Stimulated activated effector memory CD8-positive, alpha-beta T cell treated with anti-CD3 and anti-CD28 coated beads, Interleukin-12 subunit alpha, Interleukin-12 subunit beta, amount 100 ng/mL, for 72 hours (primary cell): ENCODE data around the gene RNASEH2B.

Source experiments
- ATAC-seq: fragments of 150-1000 bp; cut with Tn5 transposase; 2 replicates; pipeline ENCODE4 v1.10.0; 2021
- DNase-seq, 2 donors: peaks; one replicate each; pipeline ENCODE4 v3.0.0; 2021 to 2022; ENCODE audit warnings: low spot score in 2 of 2
- H3K27ac Mint-ChIP-seq: one replicate; pipeline ENCODE4 v1.8.0; 2022; ENCODE audit warnings: mild to moderate bottlenecking, mixed read lengths
- H3K36me3 Mint-ChIP-seq: one replicate; pipeline ENCODE4 v1.8.0; 2022; ENCODE audit warnings: mild to moderate bottlenecking, mixed read lengths
- H3K4me1 Mint-ChIP-seq: one replicate; pipeline ENCODE4 v1.8.0; 2022; ENCODE audit warnings: mixed read lengths
- H3K4me3 Mint-ChIP-seq: one replicate; pipeline ENCODE4 v1.8.0; 2022; ENCODE audit warnings: mild to moderate bottlenecking, mixed read lengths
- H3K9me3 Mint-ChIP-seq: one replicate; pipeline ENCODE4 v1.8.0; 2022; ENCODE audit warnings: mixed read lengths

Gene RNASEH2B

DNA sequence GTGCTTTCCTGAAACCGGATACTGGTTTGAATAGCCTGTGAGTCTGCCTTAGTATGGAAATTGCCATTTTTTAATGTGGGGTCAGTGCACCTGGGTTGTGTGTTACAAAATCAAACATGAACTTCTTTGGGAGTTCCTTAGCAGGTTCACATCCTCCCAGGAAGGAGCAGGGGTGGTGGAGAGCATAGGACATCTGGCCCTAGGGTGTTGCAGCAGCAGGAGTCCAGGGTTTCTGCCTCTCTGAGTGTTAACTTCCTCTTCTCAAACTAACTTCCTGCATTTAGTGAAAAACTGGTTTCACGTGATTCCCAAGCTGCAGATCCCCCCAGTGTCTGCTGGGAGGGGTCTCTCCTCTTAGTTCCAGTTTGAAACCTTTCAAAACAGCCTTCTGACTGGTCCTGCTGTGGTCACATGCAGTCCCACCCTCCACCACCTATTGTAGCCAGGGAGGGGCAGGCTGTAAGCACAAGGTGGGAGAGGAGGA, 7.2 kb downstream of the RNASEH2B start:
- peak overlapping the region; percentile 40 for H3K4me3 Mint-ChIP-seq
- H3K4me1 Mint-ChIP-seq = peaks cover 59% of the 10 kb centered on the region
- peak overlapping the region; percentile 78 for H3K27ac Mint-ChIP-seq
- ATAC-seq (no peak), DNase-seq (no peak)
- no peaks in the 10 kb centered on the region for H3K9me3 Mint-ChIP-seq
- peaks cover 5% of the 10 kb centered on the region for H3K36me3 Mint-ChIP-seq

DNA sequence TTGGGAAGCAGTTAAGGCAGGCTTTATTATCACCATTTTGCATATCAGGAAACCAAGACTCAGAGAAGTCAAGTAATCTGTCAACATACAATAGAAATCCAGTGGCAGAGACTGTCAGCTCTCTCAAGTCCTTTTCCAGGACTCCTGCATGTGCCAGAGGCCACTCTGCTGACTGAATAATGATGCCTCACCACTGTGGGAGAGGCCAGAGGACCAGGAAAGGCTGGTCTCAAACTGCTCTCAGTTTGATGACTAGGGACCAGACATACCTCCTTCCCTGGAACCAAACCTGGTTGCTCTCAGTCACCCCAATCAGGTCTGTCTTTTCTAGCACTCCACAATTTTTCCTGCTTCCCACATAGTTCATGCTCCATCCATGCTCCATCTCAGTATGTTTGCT, 8.0 kb downstream of the RNASEH2B start:
- Mint-ChIP-seq H3K9me3 (peaks cover 6% of the 10 kb centered on the region), H3K27ac (peak overlapping the region; percentile 78), H3K4me3 (no peak overlapping the region), H3K4me1 (peaks cover 59% of the 10 kb centered on the region), H3K36me3 (no peaks in the 10 kb centered on the region)
- ATAC-seq (no peak), DNase-seq (no peak)

DNA sequence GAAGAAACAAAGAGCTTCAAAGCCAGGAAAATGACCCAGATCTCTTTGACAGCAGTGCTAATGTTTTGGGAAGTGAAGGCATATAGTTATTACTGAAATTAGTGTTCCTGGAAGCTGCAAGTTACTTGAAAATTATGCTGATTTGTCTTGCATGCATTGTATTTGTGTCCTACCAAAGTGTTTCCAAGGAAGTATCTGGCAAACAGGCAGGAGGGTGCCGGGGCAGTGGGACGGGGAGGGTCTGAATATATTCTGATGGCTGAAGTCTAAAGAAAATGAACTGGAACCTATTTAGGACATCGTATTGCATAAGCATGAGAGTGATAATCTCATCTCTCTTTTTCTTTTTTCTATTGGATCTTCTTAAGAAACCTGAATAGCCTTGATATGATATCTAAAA, 9.0 kb downstream of the RNASEH2B start:
- ATAC-seq (no peak), DNase-seq (no peak)
- H3K4me1 Mint-ChIP-seq = peaks cover 60% of the 10 kb centered on the region
- H3K9me3 Mint-ChIP-seq = peaks cover 16% of the 10 kb centered on the region
- H3K4me3 Mint-ChIP-seq = no peak overlapping the region
- no peak overlapping the region for H3K27ac Mint-ChIP-seq
- H3K36me3 Mint-ChIP-seq = no peaks in the 10 kb centered on the region

DNA sequence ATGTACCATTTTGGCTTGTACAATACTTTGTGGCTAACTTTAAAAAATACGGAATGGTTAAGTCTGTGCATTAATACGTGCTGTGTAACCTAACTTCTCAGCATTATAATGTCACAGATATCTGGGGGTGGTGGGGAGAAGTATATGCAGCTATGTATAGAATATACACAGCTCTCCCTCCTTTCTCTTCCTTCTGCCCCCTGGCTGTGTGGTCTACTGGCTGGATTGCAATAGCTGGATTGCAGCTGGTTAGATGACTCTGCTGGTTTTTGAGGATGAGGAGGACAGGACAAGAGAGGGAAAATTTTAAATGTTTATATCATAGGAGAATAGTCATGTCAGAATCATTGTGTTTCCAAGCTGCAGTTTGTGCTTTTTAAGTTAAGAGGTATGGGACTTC, 9.7 kb downstream of the RNASEH2B start:
- no peak for DNase-seq
- Mint-ChIP-seq H3K27ac (no peak overlapping the region), H3K4me1 (peaks cover 60% of the 10 kb centered on the region), H3K4me3 (no peak overlapping the region), H3K9me3 (peaks cover 22% of the 10 kb centered on the region), H3K36me3 (no peaks in the 10 kb centered on the region)
- no peak for ATAC-seq

DNA sequence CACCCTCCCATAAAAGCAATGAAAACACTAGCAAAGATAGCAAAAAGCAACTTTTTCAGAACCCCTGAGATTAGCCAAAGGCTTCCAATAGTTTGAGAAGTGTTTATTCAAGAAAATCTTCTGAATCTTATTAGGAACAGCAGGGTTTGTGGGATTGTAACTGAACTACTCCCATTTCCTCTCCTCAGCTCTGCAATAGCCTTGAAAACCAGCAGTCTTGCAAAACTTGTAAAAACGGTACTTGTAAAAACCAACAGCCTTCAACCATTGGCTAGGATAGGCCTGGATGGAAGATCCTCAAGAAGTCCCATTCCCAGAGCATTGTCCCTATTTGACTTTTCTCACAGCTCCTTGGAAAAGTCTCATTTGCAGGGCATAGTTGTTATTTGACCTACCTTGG, 12.1 kb downstream of the RNASEH2B start:
- DNase-seq (no peak), ATAC-seq (no peak)
- no peaks in the 10 kb centered on the region for H3K36me3 Mint-ChIP-seq
- peaks cover 46% of the 10 kb centered on the region for H3K4me1 Mint-ChIP-seq
- no peak overlapping the region for H3K4me3 Mint-ChIP-seq
- no peak overlapping the region for H3K27ac Mint-ChIP-seq
- H3K9me3 Mint-ChIP-seq = peaks cover 28% of the 10 kb centered on the region

DNA sequence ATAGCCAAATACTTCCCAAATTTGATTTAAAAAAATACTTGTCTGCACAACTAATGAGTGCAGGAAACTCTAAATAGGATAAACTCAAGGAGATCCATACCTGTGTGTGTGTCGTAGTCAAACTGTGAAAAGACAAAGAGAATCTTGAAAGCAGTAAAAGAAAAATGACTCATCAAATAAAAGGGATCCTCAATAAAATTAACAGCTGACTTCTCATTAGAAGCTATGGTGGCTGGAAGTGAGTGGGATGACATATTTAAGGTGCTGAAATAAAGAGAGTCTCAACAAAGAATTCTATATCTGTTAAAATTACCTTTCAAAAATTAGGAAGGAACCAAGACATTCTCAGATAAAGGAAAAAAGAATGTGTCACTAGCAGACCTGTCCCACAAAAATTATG, 13.7 kb downstream of the RNASEH2B start:
- H3K4me1 Mint-ChIP-seq = peaks cover 34% of the 10 kb centered on the region
- ATAC-seq (no peak), DNase-seq (no peak)
- no peaks in the 10 kb centered on the region for H3K36me3 Mint-ChIP-seq
- H3K4me3 Mint-ChIP-seq = no peak overlapping the region
- H3K9me3 Mint-ChIP-seq = peaks cover 28% of the 10 kb centered on the region
- no peak overlapping the region for H3K27ac Mint-ChIP-seq

DNA sequence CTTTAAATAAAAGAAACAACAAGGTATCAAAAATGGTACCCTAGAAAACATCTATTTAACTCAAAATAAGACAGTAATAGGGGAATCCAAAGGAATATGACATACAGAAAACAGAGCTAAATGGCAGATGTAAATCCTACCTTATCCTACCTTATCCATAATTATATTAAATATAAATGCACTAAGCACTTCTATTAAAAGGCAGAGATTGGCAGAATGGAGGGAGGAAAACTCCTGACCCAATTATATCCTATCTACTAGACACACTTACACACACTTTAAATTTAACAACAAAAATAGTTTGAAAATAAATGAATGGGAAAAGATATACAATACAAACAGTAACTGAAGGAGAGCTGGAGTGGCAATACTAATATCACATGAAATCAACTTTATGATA, 14.4 kb downstream of the RNASEH2B start:
- Mint-ChIP-seq H3K27ac (no peak overlapping the region), H3K4me3 (no peak overlapping the region), H3K36me3 (no peaks in the 10 kb centered on the region), H3K9me3 (peaks cover 28% of the 10 kb centered on the region), H3K4me1 (peaks cover 30% of the 10 kb centered on the region)
- DNase-seq = no peak
- no peak for ATAC-seq

DNA sequence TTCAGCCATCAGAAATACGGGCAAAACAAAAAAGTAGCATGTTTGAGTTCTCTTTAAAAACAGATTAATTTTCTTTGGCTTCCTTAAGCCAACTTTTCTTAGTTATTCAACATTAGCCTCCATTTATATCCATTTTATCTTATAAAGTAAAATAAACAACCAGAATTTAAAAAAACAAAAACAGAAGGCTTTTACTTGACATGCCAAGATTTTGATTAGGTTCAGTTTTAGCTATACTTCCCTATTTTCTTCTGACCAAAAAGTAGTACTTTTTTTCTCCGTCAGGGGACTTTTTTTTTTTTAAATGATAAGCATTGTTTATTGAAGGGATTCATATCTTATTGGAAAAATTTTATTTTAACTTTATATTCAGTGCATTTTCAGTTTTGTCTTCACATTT, 18.1 kb downstream of the RNASEH2B start:
- Mint-ChIP-seq H3K4me1 (peaks cover 19% of the 10 kb centered on the region), H3K36me3 (peaks cover 20% of the 10 kb centered on the region), H3K4me3 (no peak overlapping the region), H3K27ac (no peak overlapping the region), H3K9me3 (peaks cover 20% of the 10 kb centered on the region)
- DNase-seq (no peak), ATAC-seq (no peak)

DNA sequence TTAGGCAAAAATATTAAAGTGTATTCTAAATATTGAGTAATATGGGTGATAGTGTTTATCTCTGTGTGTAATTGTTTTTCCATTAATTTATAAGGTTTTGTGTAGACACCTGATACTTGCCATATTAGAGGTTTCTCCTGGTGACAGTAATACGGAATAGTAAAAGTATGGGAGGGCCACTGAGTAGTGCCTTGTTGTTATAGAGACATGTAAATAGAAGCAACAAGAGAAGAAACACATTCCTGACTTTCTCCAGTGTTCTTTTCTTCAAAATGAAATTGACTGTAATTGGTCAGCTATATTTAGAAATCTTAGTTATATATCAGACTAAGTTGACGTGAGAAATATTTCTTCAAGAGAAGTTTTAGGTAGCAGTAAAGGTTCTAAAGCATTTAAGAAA, 18.5 kb downstream of the RNASEH2B start:
- Mint-ChIP-seq H3K4me3 (no peak overlapping the region), H3K9me3 (peaks cover 16% of the 10 kb centered on the region), H3K36me3 (peaks cover 24% of the 10 kb centered on the region), H3K4me1 (peaks cover 18% of the 10 kb centered on the region), H3K27ac (peak overlapping the region; percentile 20)
- ATAC-seq (no peak), DNase-seq (no peak)

DNA sequence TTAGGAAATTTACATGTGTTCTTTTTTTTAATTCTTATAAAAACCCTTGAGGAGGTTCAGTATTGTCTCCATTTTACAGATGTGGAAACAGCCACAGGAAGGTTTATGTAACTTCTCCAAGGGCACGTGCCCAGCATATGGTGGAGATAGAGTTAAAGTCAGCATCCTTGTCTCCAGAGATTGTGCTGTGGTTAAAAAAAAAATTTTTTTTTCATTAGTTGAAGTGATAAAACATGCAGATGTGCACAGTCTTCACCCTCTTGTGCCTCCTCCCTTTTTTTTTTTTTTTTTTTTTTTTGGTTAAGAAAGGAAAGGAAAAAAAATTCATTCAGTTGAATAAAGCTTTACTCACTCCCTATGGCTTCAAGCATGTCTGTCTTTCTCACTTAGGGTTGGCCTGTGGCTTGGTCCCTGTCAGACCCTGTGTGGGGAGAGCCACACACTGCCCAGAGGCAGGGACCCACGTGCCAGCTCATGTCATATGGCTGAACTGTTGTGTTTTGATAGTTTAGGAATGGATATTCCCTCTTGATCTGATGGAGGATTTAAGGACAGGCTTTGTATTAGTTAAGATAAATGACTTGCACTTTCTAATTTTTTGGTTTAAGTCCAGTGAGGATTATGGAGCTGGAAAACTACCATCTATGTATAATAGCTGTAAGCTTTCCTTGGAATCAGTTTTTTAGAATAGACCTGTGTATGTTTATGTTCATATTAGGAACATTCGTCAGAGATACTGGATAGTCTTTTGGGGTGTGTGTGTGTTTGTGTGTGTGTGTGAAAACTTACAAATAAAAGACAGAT, 19.3 kb downstream of the RNASEH2B start:
- ATAC-seq (no peak), DNase-seq (no peak)
- Mint-ChIP-seq H3K9me3 (peaks cover 9% of the 10 kb centered on the region), H3K4me3 (no peak overlapping the region), H3K36me3 (peaks cover 32% of the 10 kb centered on the region), H3K4me1 (peaks cover 18% of the 10 kb centered on the region), H3K27ac (peak overlapping the region; percentile 20)

DNA sequence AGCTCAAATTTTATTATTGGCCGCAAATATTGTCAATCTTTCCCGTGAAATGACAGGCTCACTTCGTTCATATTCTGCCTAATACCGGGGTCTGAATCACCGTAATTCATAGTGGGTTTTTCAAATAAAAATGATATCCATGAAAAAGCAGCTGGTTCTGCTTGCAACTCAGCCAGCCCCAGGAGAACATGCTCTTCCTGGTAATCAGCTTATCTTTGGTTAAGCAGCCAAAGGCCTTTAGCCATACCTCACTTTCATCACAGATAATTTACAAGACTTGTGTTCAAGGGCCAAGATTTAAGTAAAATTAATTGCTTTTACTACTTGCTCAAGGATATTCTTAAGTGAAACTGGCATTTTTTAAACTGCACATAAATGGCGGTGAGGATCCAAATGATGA, 22.5 kb downstream of the RNASEH2B start:
- no peak for ATAC-seq
- Mint-ChIP-seq H3K27ac (no peak overlapping the region), H3K4me1 (peaks cover 18% of the 10 kb centered on the region), H3K36me3 (peaks cover 60% of the 10 kb centered on the region), H3K9me3 (no peaks in the 10 kb centered on the region), H3K4me3 (no peak overlapping the region)
- DNase-seq = no peak

DNA sequence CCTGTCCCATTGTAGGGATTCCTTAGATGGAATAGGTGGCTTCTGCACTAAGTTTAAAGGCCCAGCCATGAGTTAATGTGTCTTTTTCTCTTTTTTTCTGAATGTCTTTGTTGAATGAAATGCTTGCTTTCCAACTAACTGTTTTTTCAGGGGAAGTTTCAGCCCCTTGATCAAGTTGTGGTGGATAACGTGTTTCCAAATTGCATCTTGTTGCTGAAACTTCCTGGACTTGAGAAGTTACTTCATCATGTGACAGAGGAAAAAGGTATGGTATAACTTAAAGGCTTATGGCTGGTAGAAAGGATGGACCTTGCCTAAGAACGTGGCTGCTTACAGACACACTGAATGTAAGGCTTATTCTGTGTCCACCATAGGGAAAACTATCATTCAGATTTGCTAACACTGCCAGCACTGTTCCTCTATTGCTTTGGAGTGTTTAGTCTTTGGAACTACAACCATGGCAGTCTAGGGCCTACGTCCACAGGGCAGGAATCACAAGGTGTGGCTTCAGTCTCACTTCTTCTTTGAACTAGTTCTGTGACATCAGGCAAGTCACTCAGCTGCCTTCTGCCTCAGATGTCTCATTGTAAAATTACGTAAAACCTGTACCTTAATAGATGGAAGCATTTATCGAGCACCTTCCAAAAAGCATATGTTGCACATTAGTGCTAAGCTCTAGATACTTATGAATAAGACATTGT, 25.3 kb downstream of the RNASEH2B start:
- H3K4me1 Mint-ChIP-seq = peaks cover 8% of the 10 kb centered on the region
- no peak overlapping the region for H3K27ac Mint-ChIP-seq
- peaks cover 85% of the 10 kb centered on the region for H3K36me3 Mint-ChIP-seq
- no peaks in the 10 kb centered on the region for H3K9me3 Mint-ChIP-seq
- no peak overlapping the region for H3K4me3 Mint-ChIP-seq
- ATAC-seq (no peak), DNase-seq (no peak)

DNA sequence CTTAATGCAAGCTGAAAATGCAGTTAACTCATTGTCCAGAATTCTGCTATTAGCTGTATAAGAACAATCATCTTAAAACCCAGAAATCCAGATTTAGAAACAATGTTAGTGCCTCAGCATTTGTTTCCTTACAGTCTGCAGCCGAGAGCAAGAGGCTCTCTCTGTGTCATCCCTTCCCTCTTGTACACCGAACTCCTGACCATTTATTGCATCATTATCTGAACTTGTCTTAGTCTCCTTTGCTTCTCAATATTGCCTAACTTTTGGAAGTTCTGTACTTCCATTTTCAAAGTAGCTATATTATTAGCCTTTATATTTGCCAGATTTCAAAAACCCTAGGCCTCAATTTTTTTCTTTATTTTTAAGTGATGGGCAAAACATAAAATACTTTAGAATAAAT, 27.1 kb downstream of the RNASEH2B start:
- Mint-ChIP-seq H3K36me3 (peaks cover 87% of the 10 kb centered on the region), H3K4me1 (peaks cover 14% of the 10 kb centered on the region), H3K4me3 (no peak overlapping the region), H3K9me3 (no peaks in the 10 kb centered on the region), H3K27ac (no peak overlapping the region)
- DNase-seq (no peak), ATAC-seq (no peak)

DNA sequence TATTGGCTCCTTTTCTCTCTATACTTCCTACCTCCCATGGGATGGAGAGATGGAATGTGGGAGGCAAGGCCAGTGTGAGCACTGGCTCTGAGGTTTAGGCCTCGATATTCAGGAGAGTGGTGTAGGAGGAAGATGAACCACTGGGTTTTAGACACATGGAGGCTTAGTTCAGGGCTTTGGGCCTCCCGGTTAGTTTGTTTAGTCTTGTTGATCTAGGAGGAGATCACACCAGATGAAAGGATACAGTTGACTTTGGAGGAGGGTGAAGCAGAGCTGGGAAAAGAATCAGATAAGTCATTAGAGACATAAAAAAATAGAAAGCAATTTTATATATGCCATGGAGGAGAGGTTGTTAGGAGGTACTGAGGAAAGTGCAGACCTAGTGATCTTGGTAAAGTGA, 30.9 kb downstream of the RNASEH2B start:
- H3K27ac Mint-ChIP-seq = no peak overlapping the region
- peaks cover 76% of the 10 kb centered on the region for H3K36me3 Mint-ChIP-seq
- ATAC-seq = no peak
- H3K9me3 Mint-ChIP-seq = no peaks in the 10 kb centered on the region
- DNase-seq = no peak
- no peak overlapping the region for H3K4me3 Mint-ChIP-seq
- H3K4me1 Mint-ChIP-seq = peaks cover 11% of the 10 kb centered on the region

DNA sequence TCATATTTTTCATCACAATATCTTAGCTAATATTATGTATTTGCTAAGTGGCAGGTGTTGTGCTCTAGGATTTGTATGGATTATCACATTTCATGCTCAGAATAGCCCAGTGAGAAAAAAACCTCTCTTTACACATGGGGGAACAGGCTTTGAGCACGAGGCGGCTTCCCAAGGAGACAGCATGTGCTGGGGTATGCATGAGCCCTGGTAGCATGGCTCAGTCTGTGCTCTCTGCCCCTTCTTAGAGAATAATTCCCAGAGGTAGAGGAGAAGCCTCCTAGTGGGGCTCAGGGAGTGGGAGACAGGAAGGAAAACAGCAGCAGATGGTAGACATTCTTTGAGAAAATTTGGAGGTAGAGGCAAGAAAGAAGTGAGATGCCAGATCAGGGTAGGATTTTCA, 31.6 kb downstream of the RNASEH2B start:
- H3K4me3 Mint-ChIP-seq = no peak overlapping the region
- no peaks in the 10 kb centered on the region for H3K9me3 Mint-ChIP-seq
- peak overlapping the region; percentile 16 for H3K27ac Mint-ChIP-seq
- H3K36me3 Mint-ChIP-seq = peaks cover 75% of the 10 kb centered on the region
- peaks cover 5% of the 10 kb centered on the region for H3K4me1 Mint-ChIP-seq
- ATAC-seq (no peak), DNase-seq (no peak)
